ENCODE data around the gene SLC22A17.

The SLC22A17 gene

DNA sequence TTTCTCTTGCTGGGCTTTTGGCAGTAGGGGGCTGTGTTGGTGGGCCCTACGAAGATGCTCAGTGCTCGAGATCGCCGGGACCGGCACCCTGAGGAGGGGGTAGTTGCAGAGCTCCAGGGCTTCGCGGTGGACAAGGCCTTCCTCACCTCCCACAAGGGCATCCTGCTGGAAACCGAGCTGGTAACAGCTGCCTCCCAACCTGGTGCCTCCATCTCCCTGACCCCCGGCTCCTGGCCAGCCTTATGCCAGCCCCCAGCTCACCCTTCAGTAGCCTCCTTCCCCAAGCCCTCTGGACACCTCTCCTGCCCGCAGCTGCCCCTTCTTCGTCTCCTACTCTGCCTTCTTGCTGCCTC lies 24.5 kb upstream of the SLC22A17 start:
- H3K4me3 ChIP-seq (replicated peaks; ENCODE audit: low read depth, low read length): no peak overlapping the region
- TF ChIP-seq, protein P1, sequence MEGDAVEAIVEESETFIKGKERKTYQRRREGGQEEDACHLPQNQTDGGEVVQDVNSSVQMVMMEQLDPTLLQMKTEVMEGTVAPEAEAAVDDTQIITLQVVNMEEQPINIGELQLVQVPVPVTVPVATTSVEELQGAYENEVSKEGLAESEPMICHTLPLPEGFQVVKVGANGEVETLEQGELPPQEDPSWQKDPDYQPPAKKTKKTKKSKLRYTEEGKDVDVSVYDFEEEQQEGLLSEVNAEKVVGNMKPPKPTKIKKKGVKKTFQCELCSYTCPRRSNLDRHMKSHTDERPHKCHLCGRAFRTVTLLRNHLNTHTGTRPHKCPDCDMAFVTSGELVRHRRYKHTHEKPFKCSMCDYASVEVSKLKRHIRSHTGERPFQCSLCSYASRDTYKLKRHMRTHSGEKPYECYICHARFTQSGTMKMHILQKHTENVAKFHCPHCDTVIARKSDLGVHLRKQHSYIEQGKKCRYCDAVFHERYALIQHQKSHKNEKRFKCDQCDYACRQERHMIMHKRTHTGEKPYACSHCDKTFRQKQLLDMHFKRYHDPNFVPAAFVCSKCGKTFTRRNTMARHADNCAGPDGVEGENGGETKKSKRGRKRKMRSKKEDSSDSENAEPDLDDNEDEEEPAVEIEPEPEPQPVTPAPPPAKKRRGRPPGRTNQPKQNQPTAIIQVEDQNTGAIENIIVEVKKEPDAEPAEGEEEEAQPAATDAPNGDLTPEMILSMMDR (IDR thresholded peaks at IDR 0.05; ENCODE audit: low read depth, low read length, missing control alignments): no peak
- no peak for DNase-seq (ENCODE audit: extremely low read depth, low read depth)

DNA sequence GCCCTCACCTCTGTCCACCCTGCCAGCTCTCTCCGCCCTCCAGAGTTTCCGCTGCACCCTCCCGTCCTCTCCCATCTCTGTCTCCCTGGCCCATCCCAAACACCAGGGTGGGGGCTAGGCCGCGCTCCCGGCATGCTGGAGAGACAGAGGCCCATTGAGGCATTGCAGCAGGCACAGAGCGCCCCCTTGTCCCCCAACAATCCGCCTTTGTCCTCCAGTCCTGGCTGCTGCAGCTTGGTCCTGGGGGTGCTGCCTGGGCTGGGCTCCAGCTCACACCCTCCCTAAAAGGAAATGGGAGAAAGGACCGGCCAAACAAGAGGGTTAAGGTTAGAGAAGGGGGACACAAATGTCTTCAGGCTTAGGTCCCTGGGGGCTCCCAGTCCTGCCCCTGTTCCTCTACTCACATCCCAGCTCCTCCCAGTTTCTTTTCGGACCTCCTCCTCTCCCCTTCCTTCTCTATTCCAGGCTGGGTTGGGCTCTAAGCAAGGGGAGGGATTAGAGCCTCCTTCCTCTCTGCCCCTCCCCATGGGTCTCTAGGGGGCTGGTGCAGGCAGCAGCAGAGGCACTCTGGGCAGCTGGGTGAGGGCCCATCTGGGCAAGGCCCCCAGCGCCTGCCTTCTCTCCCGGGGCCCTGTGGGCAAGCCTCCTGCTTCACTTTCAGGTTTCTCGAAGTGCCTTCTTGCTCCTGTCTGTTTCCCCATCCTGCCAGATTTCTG lies 24.0 kb upstream of the SLC22A17 start, which contains the start of gene CMTM5:
Gene CMTM5, plus strand, starts transcription at position 565 of the 716 bp plus-strand sequence. CDS start 206 bp downstream, outside the sequence.
- TF ChIP-seq, protein P1 (IDR thresholded peaks at IDR 0.05; ENCODE audit: low read depth, low read length, missing control alignments): no peak
- DNase-seq (ENCODE audit: extremely low read depth, low read depth): no peak
- no peak within 1 kb of the TSS for H3K4me3 ChIP-seq (replicated peaks; ENCODE audit: low read depth, low read length)

DNA sequence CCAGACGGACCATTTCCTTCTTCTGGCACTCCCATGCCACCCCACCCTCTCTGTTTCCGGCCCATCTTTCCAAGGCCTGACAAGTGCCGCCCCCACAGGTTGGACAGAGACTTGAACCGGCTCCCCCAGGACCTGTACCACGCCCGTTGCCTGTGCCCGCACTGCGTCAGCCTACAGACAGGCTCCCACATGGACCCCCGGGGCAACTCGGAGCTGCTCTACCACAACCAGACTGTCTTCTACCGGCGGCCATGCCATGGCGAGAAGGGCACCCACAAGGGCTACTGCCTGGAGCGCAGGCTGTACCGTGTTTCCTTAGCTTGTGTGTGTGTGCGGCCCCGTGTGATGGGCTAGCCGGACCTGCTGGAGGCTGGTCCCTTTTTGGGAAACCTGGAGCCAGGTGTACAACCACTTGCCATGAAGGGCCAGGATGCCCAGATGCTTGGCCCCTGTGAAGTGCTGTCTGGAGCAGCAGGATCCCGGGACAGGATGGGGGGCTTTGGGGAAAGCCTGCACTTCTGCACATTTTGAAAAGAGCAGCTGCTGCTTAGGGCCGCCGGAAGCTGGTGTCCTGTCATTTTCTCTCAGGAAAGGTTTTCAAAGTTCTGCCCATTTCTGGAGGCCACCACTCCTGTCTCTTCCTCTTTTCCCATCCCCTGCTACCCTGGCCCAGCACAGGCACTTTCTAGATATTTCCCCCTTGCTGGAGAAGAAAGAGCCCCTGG lies 23.0 kb upstream of the SLC22A17 start:
- TF ChIP-seq, protein P1 (IDR thresholded peaks at IDR 0.05; ENCODE audit: low read depth, low read length, missing control alignments): no peak
- no peak overlapping the region for H3K4me3 ChIP-seq (replicated peaks; ENCODE audit: low read depth, low read length)
- no peak for DNase-seq (ENCODE audit: extremely low read depth, low read depth)

DNA sequence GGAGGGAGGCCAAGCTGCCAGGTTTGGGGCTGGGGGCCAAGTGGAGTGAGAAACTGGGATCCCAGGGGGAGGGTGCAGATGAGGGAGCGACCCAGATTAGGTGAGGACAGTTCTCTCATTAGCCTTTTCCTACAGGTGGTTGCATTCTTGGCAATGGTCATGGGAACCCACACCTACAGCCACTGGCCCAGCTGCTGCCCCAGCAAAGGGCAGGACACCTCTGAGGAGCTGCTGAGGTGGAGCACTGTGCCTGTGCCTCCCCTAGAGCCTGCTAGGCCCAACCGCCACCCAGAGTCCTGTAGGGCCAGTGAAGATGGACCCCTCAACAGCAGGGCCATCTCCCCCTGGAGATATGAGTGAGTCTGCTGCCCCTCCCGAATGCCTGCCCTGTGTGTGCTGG lies 20.4 kb upstream of the SLC22A17 start:
- no peak overlapping the region for H3K4me3 ChIP-seq (replicated peaks; ENCODE audit: low read depth, low read length)
- TF ChIP-seq, protein P1 (IDR thresholded peaks at IDR 0.05; ENCODE audit: low read depth, low read length, missing control alignments): no peak
- no peak for DNase-seq (ENCODE audit: extremely low read depth, low read depth)

DNA sequence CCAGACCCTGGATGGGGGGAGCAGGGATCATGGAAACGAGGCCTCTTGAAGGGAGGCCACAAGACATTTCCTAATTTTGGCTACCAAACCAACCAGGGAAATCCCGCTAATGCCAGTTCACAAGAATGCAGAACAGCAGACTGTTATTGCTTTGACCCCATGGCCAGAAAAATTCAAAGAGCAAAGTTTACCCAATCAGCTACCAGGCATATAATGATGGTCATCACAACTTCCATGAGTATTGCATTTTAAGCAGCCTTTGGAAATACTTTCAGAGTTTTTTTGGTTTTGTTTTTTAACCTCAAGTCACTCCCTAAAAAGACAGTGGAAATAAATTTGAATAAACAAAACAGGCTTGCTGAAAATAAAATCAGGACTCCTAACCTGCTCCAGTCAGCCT lies 19.8 kb upstream of the SLC22A17 start, which contains the start of gene IL25:
Gene IL25, plus strand, starts transcription at position 301 of the 400 bp plus-strand sequence.
- no peak for DNase-seq (ENCODE audit: extremely low read depth, low read depth)
- no peak within 1 kb of the TSS for H3K4me3 ChIP-seq (replicated peaks; ENCODE audit: low read depth, low read length)
- TF ChIP-seq, protein P1 (IDR thresholded peaks at IDR 0.05; ENCODE audit: low read depth, low read length, missing control alignments): no peak

DNA sequence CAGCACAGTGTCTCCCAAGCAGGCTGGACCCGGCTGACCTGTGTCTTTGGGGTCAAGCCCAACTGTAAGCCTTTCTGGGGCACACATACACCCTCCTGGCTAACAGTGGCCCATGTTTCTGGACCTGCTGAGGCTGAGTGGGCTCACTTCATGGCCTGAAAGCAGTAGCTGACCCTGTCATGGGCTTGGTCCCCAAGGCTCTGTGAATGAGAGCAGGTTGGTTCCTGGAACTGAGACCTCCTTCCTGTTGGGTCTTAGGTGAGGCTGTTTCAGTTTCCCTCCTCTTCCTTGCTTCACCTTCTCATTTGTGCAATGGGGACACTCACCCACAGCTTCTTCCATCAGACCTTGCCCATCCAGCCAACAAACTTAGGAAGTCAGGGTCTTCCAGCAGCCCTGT lies 19.2 kb upstream of the SLC22A17 start:
- H3K4me3 ChIP-seq (replicated peaks; ENCODE audit: low read depth, low read length): no peak overlapping the region
- DNase-seq (ENCODE audit: extremely low read depth, low read depth): no peak
- TF ChIP-seq, protein P1 (IDR thresholded peaks at IDR 0.05; ENCODE audit: low read depth, low read length, missing control alignments): no peak
